GM19324 (cell line): Measurements from ENCODE around the gene WFDC5.

ENCODE experiments used
- ATAC-seq: cut with Tn5 transposase; IDR thresholded peaks from one replicate; pipeline ENCODE4 v1.9.1; 2021; ENCODE audit warnings: mild to moderate bottlenecking, moderate library complexity; ENCODE audit not compliant: unreplicated experiment, low FRiP score

WFDC5 gene

GRCh38 chr20:45115829-45116228 is 855 bp upstream of the WFDC5 start:
- no peak for ATAC-seq

GRCh38 chr20:45115386-45115774 is 406 bp upstream of the WFDC5 start:
- no peak for ATAC-seq

GRCh38 chr20:45113865-45114264 is 1.1 kb downstream of the WFDC5 start:
- no peak for ATAC-seq

GRCh38 chr20:45112754-45113153 is 2.2 kb downstream of the WFDC5 start:
- ATAC-seq = no peak

GRCh38 chr20:45111799-45112471 is 3.0 kb downstream of the WFDC5 start:
- no peak for ATAC-seq

- no peak for ATAC-seq
Measured at GRCh38 chr20:45111285-45111684, 3.7 kb downstream of the WFDC5 start.

GRCh38 chr20:45110301-45110700 is 4.7 kb downstream of the WFDC5 start:
- no peak for ATAC-seq

- ATAC-seq = no peak
Measured at GRCh38 chr20:45109634-45110033, 5.3 kb downstream of the WFDC5 start.

GRCh38 chr20:45105317-45105716 is 9.7 kb downstream of the WFDC5 start:
- no peak for ATAC-seq

GRCh38 chr20:45104786-45105185 is 10.2 kb downstream of the WFDC5 start:
- no peak for ATAC-seq

GRCh38 chr20:45103072-45103471 is 11.9 kb downstream of the WFDC5 start:
- ATAC-seq = no peak

- no peak for ATAC-seq
Measured at GRCh38 chr20:45101333-45101850, 13.6 kb downstream of the WFDC5 start.

- no peak for ATAC-seq
Measured at GRCh38 chr20:45100563-45101245, 14.3 kb downstream of the WFDC5 start, which contains the start of gene KCNS1. KCNS1 (minus strand) TSS chr20:45101127; CDS start chr20:45099236, 1,891 bp downstream.

- ATAC-seq = no peak
Measured at GRCh38 chr20:45098103-45098773, 16.7 kb downstream of the WFDC5 start.

GRCh38 chr20:45097485-45098102 is 17.4 kb downstream of the WFDC5 start:
- ATAC-seq = no peak

GRCh38 chr20:45096781-45097180 is 18.2 kb downstream of the WFDC5 start:
- no peak for ATAC-seq

- ATAC-seq = no peak
Measured at GRCh38 chr20:45095805-45096238, 19.2 kb downstream of the WFDC5 start.

- ATAC-seq = no peak
Measured at GRCh38 chr20:45094864-45095574, 20.0 kb downstream of the WFDC5 start.

GRCh38 chr20:45094201-45094600 is 20.8 kb downstream of the WFDC5 start:
- no peak for ATAC-seq

- no peak for ATAC-seq
Measured at GRCh38 chr20:45092898-45093297, 22.1 kb downstream of the WFDC5 start.
